T-cell (primary cell): ENCODE results near the gene NDST3. TPM values are rescaled to one million over a fixed set of nuclear protein-coding genes. Genes with fewer than 3 reads are reported as not detected.
A peak's percentile ranks its signal among the peaks of the same experiment; 100 is the strongest.
"Not testable (repeated sequence)": the region's sequence is repeated elsewhere in the genome, so short reads cannot be mapped to it uniquely, and the experiment has no call there.

Experiments used
- ATAC-seq, 4 experiments: fragments of 200-7000 bp in 3 of 4; fragments of 150-1000 bp in 1 of 4; cut with Tn5 transposase; replicated peaks in 1 of 4; 1 replicate in 3 of 4; 2 replicates in 1 of 4; pipeline ENCODE4 v1.10.0; 2021; ENCODE audit warnings: moderate library complexity in 3 of 4, mild to moderate bottlenecking in 2 of 4, moderate number of reproducible peaks in 1 of 4
- CTCF ChIA-PET, 2 donors: fragments of 300-600 bp; sonication (Branson Sonifier 250); formaldehyde crosslinking; loops; one replicate each; lab custom pipeline; 2022; ENCODE audit warnings: antibody characterized with exemption in 2 of 2; lab: Charles Lee
- POLR2A ChIA-PET, 2 donors: fragments of 300-600 bp; sonication (Branson Sonifier 250); formaldehyde crosslinking; loops; one replicate each; lab custom pipeline; 2022; ENCODE audit warnings: antibody characterized with exemption in 2 of 2; lab: Charles Lee
- DNase-seq, 35 experiments: peaks; one replicate each; pipeline versions ENCODE4 v3.0.0 to v3.0.0-alpha.2; 2013 to 2023
- H3K27ac ChIP-seq: one replicate; pipeline ENCODE4 v1.5.1; 2013; ENCODE audit warnings: low read length
- H3K27me3 ChIP-seq, 2 experiments: replicated peaks in 1 of 2; 1 replicate in 1 of 2; 2 replicates in 1 of 2; pipeline versions ENCODE4 v1.6.1 to v1.7.0; 2013; ENCODE audit warnings: low read length in 1 of 2, mixed read lengths in 1 of 2; ENCODE audit not compliant: control insufficient read depth in 2 of 2, insufficient read depth in 2 of 2; ENCODE audit errors: extremely low read depth in 1 of 2
- H3K36me3 ChIP-seq, 2 donors: 1 replicate in 1 of 2; 2 replicates in 1 of 2; pipeline versions ENCODE4 v1.6.1 to v1.7.0; 2013; ENCODE audit warnings: low read length in 1 of 2; ENCODE audit not compliant: control insufficient read depth in 2 of 2, insufficient read depth in 1 of 2; ENCODE audit errors: extremely low read depth in 1 of 2
- H3K4me1 ChIP-seq, 2 experiments: 1 replicate in 1 of 2; 2 replicates in 1 of 2; pipeline versions ENCODE4 v1.6.1 to v1.7.0; 2013; ENCODE audit warnings: low read length in 2 of 2, mixed read lengths in 1 of 2; ENCODE audit not compliant: insufficient read depth in 2 of 2, control insufficient read depth in 1 of 2; ENCODE audit errors: extremely low read depth in 1 of 2
- H3K4me3 ChIP-seq, 2 donors: 1 replicate in 1 of 2; 2 replicates in 1 of 2; pipeline versions ENCODE4 v1.5.1 to v1.7.0; 2013; ENCODE audit warnings: mild to moderate bottlenecking in 2 of 2, low read length in 1 of 2, moderate library complexity in 1 of 2; ENCODE audit not compliant: control insufficient read depth in 1 of 2; ENCODE audit errors: extremely low read depth in 1 of 2
- H3K9me3 ChIP-seq: 2 replicates; pipeline ENCODE4 v1.7.0; 2013
- H3K27ac Mint-ChIP-seq, 2 donors: one replicate each; pipeline ENCODE4 v1.8.0; 2020 to 2021; ENCODE audit warnings: mild to moderate bottlenecking in 2 of 2, mixed read lengths in 2 of 2
- H3K27me3 Mint-ChIP-seq, 2 donors: one replicate each; pipeline ENCODE4 v1.8.0; 2021 to 2022; ENCODE audit warnings: mixed read lengths in 2 of 2
- H3K36me3 Mint-ChIP-seq: one replicate; pipeline ENCODE4 v1.8.0; 2021; ENCODE audit warnings: mixed read lengths
- H3K4me1 Mint-ChIP-seq, 3 donors: one replicate each; pipeline ENCODE4 v1.8.0; 2020 to 2022; ENCODE audit warnings: mixed read lengths in 3 of 3, mild to moderate bottlenecking in 1 of 3
- H3K4me3 Mint-ChIP-seq, 3 donors: one replicate each; pipeline ENCODE4 v1.8.0; 2020 to 2022; ENCODE audit warnings: mild to moderate bottlenecking in 3 of 3, mixed read lengths in 3 of 3, moderate library complexity in 3 of 3
- H3K9me3 Mint-ChIP-seq, 3 donors: one replicate each; pipeline ENCODE4 v1.8.0; 2020 to 2022; ENCODE audit warnings: mixed read lengths in 3 of 3
- WGBS: methylation state at CpG from one replicate; pipeline ENCODE4 v1.1.5; 2013; ENCODE audit warnings: missing lambda C conversion rate; ENCODE audit not compliant: insufficient coverage; 5-methylcytosine and 5-hydroxymethylcytosine counted together
- total RNA-seq, 35 experiments: library from RNA in 6 of 35; stranded (reverse) in 6 of 35; fragments of 120-200 nt in 1 of 35; gene quantifications; one replicate each; pipeline versions ENCODE4 v1.2.1 to v1.2.4 and lab custom pipeline; 2013 to 2026

Gene NDST3
- total RNA-seq, 5 donors from 2014 or later (not counting 1 experiment from before 2014, with no cell fraction given), result not detected

GRCh38 chr4:118266145-118266496, 231.8 kb downstream of the NDST3 start:
- Mint-ChIP-seq H3K27me3 (peaks cover 11 to 15% of the 10 kb centered on the region in 2 donors), H3K4me3 (peak overlapping the region; percentile 25 to 45 (median 45))
- H3K9me3 ChIP-seq, H3K27ac Mint-ChIP-seq, H3K27me3 ChIP-seq, H3K36me3 Mint-ChIP-seq, H3K4me1 ChIP-seq, H3K4me3 ChIP-seq, H3K36me3 ChIP-seq, H3K27ac ChIP-seq, DNase-seq, H3K9me3 Mint-ChIP-seq, ATAC-seq, POLR2A ChIA-PET, H3K4me1 Mint-ChIP-seq: not testable (repeated sequence)
- 96% methylated on average over 4 of the region's 4 CpGs for WGBS
- CTCF ChIA-PET, result interaction anchor here (0.7 to 1.1 kb wide), 2 partner anchors 16 to 58 kb away, joined by 3 read pairs; no protein-coding TSS in a partner anchor

- CTCF ChIA-PET, result no interaction called here
- no peak overlapping the region for H3K4me3 ChIP-seq
- H3K9me3 Mint-ChIP-seq, result no peaks in the 10 kb centered on the region
- H3K4me3 Mint-ChIP-seq, result no peak overlapping the region
- no peaks in the 10 kb centered on the region for H3K4me1 ChIP-seq
- H3K27ac Mint-ChIP-seq, result no peak overlapping the region
- H3K27me3 ChIP-seq, result no peaks in the 10 kb centered on the region
- ATAC-seq, result no peak
- POLR2A ChIA-PET, result no interaction called here
- peaks cover 3 to 8% of the 10 kb centered on the region in 2 donors for H3K27me3 Mint-ChIP-seq
- no CpG with 5 or more reads among the region's 3 CpGs for WGBS
- no peaks in the 10 kb centered on the region for H3K9me3 ChIP-seq
- peaks cover 0 to 5% (median 4%) of the 10 kb centered on the region in 3 donors for H3K4me1 Mint-ChIP-seq
- no peaks in the 10 kb centered on the region for H3K36me3 Mint-ChIP-seq
- H3K36me3 ChIP-seq, result no peaks in the 10 kb centered on the region
- DNase-seq, result no peak
- H3K27ac ChIP-seq, result no peak overlapping the region
Measured at GRCh38 chr4:118268780-118269179, 234.5 kb downstream of the NDST3 start.

- Histone ChIP-seq H3K4me3 (no peak overlapping the region), H3K36me3 (no peaks in the 10 kb centered on the region), H3K4me1 (no peaks in the 10 kb centered on the region), H3K27me3 (no peaks in the 10 kb centered on the region), H3K27ac (no peak overlapping the region), H3K9me3 (no peaks in the 10 kb centered on the region)
- Mint-ChIP-seq H3K27ac (no peak overlapping the region), H3K9me3 (no peaks in the 10 kb centered on the region), H3K4me1 (peaks cover 0 to 2% (median 0%) of the 10 kb centered on the region in 3 donors), H3K27me3 (no peaks in the 10 kb centered on the region), H3K4me3 (no peak overlapping the region), H3K36me3 (no peaks in the 10 kb centered on the region)
- WGBS, result no CpG with 5 or more reads among the region's 2 CpGs
- DNase-seq (peak in 1 of 35 experiments; percentile 74), ATAC-seq (peak in 3 of 4 experiments; percentile 37 to 50 (median 50))
- ChIA-PET CTCF (interaction anchor here (0.6 to 1.3 kb wide), 6 partner anchors 10 to 45 kb away, joined by 3 to 4 read pairs (median 3); no protein-coding TSS in a partner anchor), POLR2A (no interaction called here)
Measured at GRCh38 chr4:118270492-118270891, 236.2 kb downstream of the NDST3 start.

- H3K27ac ChIP-seq, result no peak overlapping the region
- no peaks in the 10 kb centered on the region for H3K4me1 ChIP-seq
- POLR2A ChIA-PET, result no interaction called here
- no peaks in the 10 kb centered on the region for H3K9me3 ChIP-seq
- Mint-ChIP-seq H3K4me1 (peaks cover 0 to 2% (median 0%) of the 10 kb centered on the region in 3 donors), H3K9me3 (no peaks in the 10 kb centered on the region), H3K27ac (no peak overlapping the region), H3K36me3 (no peaks in the 10 kb centered on the region), H3K27me3 (no peaks in the 10 kb centered on the region), H3K4me3 (no peak overlapping the region)
- 100% methylated on average over 2 of the region's 2 CpGs for WGBS
- H3K27me3 ChIP-seq, result no peaks in the 10 kb centered on the region
- no peak for ATAC-seq
- no peaks in the 10 kb centered on the region for H3K36me3 ChIP-seq
- no peak overlapping the region for H3K4me3 ChIP-seq
- CTCF ChIA-PET, result interaction anchor here in 1 of 2 donors (0.6 kb wide), 2 partner anchors 41 to 487 kb away, joined by 3 read pairs; no protein-coding TSS in a partner anchor
- DNase-seq, result no peak
Measured at GRCh38 chr4:118271788-118272187, 237.5 kb downstream of the NDST3 start.

- H3K9me3 Mint-ChIP-seq, result no peaks in the 10 kb centered on the region
- no CpG with 5 or more reads among the region's 1 CpG for WGBS
- no peak overlapping the region for H3K27ac Mint-ChIP-seq
- ATAC-seq (no peak), DNase-seq (no peak)
- Histone ChIP-seq H3K4me1 (peaks cover 0 to 9% of the 10 kb centered on the region in 2 experiments), H3K27me3 (no peaks in the 10 kb centered on the region), H3K27ac (no peak overlapping the region), H3K36me3 (no peaks in the 10 kb centered on the region), H3K4me3 (no peak overlapping the region), H3K9me3 (no peaks in the 10 kb centered on the region)
- ChIA-PET CTCF (interaction anchor here (0.5 to 0.7 kb wide), 3 partner anchors 13 to 1362 kb away, joined by 3 read pairs; no protein-coding TSS in a partner anchor), POLR2A (no interaction called here)
- H3K4me3 Mint-ChIP-seq, result no peak overlapping the region
- H3K4me1 Mint-ChIP-seq, result peaks cover 9 to 14% (median 12%) of the 10 kb centered on the region in 3 donors
- no peaks in the 10 kb centered on the region for H3K36me3 Mint-ChIP-seq
- no peaks in the 10 kb centered on the region for H3K27me3 Mint-ChIP-seq
Measured at GRCh38 chr4:118273642-118274041, 239.4 kb downstream of the NDST3 start.

GRCh38 chr4:118276580-118276979, 242.3 kb downstream of the NDST3 start:
- no peak overlapping the region for H3K27ac Mint-ChIP-seq
- Histone ChIP-seq H3K9me3 (no peaks in the 10 kb centered on the region), H3K4me1 (peaks cover 16 to 21% of the 10 kb centered on the region in 2 experiments), H3K27me3 (no peaks in the 10 kb centered on the region), H3K4me3 (no peak overlapping the region), H3K27ac (no peak overlapping the region), H3K36me3 (peaks cover 0 to 5% of the 10 kb centered on the region in 2 donors)
- H3K4me3 Mint-ChIP-seq, result no peak overlapping the region
- DNase-seq (no peak), ATAC-seq (no peak)
- peaks cover 8% of the 10 kb centered on the region for H3K36me3 Mint-ChIP-seq
- CTCF ChIA-PET, result no interaction called here
- POLR2A ChIA-PET, result no interaction called here
- WGBS, result no CpG with 5 or more reads among the region's 2 CpGs
- H3K4me1 Mint-ChIP-seq, result peaks cover 34 to 39% (median 35%) of the 10 kb centered on the region in 3 donors
- H3K9me3 Mint-ChIP-seq, result no peaks in the 10 kb centered on the region
- no peaks in the 10 kb centered on the region for H3K27me3 Mint-ChIP-seq
